ENCODE measurements around the gene SGCG.
"Not testable (repeated sequence)": the region's sequence is repeated elsewhere in the genome, so short reads cannot be mapped to it uniquely, and the experiment has no call there.

Gene SGCG, protein sequence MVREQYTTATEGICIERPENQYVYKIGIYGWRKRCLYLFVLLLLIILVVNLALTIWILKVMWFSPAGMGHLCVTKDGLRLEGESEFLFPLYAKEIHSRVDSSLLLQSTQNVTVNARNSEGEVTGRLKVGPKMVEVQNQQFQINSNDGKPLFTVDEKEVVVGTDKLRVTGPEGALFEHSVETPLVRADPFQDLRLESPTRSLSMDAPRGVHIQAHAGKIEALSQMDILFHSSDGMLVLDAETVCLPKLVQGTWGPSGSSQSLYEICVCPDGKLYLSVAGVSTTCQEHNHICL

DNA sequence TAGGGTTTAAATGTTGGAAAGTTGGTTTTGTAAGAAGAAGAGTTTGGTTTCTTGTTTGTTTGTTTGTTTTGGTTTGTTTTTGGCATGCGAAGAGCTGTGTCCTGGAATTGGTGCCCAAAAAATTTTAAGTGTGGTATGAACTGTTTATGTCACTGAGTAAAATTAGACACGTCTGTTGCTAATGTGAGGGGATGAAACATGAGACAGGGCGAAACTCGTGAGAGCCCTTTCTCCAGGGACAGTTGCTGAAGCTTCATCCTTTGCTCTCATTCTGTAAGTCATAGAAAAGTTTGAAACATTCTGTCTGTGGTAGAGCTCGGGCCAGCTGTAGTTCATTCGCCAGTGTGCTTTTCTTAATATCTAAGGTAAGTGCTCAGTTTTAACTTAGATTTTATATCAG, at the start of gene SGCG:
SGCG (plus strand) TSS at position 269 of the 400 bp plus-strand sequence. CDS start 22,716 bp downstream, outside the sequence.
- no peak for DNase-seq (ENCODE audit: low read depth in 2 of 2)

DNA sequence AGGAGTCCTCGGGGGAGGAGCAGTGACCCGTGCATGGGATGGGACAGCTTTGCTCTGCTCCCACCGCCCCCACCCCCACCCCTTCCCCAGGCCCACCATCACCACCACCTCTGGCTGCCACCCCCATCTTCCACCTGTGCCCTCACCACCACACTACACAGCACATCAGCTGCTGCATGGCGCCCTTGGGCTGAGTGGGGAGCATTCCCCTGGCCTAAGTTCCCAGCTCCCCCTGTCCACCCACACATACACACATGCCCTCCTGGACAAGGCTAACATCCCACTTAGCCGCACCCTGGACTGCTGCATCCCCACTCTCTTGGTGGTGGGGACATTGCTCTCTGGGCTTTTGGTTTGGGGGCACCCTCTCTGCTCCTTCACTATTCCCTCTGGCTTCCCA, 46.2 kb upstream of the SGCG start:
- DNase-seq (ENCODE audit: low read depth in 2 of 2), result no peak

DNA sequence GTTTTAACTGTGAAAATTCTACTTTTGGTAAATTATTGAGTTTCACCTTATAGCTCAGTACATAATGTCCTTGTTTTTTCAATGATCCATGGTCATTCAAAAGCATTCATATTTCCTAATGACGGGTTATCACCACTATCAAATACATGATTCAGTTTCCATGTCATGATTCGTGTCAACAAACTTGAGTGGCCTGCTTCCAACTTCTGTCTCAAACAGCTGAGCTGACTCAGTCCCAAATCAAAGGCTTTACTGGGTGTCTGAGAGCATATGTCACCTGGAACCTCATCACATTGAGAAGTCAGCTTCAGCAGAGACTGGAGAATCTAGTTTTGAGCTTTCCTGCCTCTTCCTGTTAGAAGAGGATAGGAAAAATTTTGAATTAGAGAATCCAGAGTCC, 40.3 kb upstream of the SGCG start:
- no peak for DNase-seq (ENCODE audit: low read depth in 2 of 2)

DNA sequence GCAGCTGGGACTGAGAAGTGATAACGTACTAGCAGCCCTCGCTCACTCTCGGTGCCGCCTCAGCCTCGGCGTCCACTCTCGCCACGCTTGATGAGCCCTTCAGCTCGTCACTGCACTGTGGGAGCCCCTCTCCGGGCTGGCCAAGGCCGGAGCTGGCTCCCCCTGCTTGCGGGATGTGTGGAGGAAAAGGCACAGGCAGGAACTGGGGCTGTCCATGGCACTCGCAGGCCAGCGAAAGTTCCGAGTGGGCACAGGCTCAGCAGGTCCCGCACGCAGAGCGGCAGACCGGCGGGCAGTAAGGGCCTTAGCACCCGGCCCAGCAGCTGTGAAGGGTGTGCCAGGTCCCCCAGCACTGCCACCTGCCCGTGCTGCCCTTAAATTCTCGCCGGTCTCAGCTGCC, 38.8 kb upstream of the SGCG start:
- no peak for DNase-seq (ENCODE audit: low read depth in 2 of 2)

DNA sequence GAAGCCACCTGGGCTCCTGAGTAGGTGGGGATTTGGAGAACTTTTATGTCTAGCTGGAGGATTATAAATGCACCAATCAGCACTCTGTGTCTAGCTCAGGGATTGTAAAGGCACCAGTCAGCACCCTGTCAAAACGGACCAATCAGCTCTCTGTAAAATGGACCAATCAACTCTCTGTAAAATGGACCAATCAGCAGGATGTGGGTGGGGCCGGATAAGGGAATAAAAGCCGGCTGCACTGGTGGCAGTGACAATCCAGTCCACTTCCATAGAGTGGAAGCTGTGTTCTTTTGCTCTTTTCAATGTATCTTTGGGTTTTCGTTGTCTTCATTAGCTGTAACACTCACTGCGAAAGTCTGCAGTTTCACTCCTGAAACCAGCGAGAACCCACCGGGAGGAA, 38.2 kb upstream of the SGCG start:
- not testable (repeated sequence) for DNase-seq (ENCODE audit: low read depth in 2 of 2)

DNA sequence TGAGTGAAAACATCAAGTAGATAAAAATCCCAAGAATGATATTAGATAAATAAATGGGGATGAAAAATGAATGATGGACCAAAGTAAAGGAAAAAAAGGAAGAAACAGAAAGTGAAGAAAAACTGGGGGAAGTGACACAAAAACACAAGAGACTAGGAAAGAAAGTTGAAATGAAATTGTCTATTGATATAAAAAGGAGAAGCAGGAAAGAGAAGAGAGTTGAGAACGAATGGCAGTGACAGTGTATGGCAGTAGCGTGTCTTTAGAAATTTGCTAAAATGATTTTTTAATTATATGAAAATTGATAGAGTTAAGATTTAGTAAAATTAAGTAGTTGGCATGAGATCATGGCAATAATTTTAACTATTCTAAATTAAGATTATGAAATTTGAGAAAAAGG, 36.3 kb upstream of the SGCG start:
- no peak for DNase-seq (ENCODE audit: low read depth in 2 of 2)

DNA sequence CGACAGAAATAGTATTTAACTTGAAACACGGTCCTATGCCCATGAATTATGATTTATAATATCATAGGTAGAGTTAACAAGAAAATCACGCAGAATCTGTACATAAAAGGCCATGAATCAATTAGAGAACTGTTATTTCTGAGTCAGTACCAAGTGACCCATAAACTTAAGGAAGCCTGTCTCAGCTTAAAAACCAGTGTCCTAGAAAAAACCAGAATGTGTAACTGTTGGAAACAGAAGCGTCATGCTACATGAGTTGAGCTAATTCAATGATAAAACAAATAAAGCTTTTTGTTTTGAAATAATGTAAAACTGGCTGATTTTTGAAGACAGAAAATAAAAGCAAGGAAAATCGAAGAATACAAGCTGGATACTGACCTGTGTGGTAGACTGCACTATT, 34.8 kb upstream of the SGCG start:
- DNase-seq (ENCODE audit: low read depth in 2 of 2), result no peak

DNA sequence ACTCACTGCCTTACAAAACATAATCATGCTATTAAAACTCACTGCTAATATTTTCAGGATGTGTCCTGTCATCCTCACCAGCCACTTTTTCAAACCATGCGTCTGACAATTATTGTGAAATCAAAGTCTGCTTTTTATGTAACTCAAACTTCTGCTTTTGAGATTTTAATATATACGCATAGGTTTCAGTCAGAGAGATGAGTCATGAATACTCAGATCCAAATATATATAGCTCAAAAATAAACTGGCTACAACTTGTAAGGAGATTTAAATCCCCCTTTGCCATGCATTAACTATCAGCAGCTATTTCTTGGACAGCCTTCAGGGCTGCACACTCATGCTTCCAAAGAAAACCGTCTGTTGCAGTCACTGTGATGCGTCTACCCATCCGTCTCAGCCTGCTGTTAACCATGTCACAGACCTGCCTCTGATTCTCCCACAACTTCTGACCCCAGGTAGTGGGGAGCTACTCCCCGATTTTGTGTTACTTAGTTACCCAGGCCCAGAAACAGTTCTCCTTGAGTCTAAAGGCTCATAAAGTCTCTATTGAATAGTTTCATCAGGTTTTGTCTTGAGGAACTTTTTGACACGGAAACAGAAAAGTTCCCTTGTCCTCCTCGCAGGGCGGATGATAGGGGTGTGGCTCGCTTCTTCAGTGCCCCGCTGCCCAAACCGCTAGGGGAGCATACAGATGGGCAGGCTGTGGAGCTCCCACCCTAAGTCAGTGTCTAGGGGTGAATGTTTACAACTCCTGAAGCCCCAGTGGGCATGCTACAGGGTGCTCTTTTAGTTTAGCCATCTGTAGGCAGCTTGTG, 33.8 kb upstream of the SGCG start:
- DNase-seq (ENCODE audit: low read depth in 2 of 2), result no peak

DNA sequence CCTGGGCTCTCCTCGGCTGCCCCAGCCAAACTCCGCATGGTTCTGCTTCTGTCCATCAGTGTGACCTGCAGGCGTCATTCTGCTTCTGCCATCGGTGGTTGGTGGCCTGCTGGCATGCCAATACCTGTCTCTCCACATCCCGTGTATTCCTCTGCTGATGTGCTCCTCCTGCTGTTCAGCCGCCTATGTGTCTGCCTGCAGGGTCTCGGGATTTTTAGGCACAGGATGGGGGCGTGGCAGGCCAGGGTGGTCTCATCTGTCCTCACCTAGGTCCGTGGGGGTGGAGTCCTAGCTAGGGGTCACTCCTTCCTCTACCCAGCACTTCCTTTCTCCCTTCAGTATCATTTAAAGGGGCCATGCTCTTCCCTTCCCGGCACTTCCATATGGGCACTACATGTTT, 33.0 kb upstream of the SGCG start:
- DNase-seq (ENCODE audit: low read depth in 2 of 2), result no peak

DNA sequence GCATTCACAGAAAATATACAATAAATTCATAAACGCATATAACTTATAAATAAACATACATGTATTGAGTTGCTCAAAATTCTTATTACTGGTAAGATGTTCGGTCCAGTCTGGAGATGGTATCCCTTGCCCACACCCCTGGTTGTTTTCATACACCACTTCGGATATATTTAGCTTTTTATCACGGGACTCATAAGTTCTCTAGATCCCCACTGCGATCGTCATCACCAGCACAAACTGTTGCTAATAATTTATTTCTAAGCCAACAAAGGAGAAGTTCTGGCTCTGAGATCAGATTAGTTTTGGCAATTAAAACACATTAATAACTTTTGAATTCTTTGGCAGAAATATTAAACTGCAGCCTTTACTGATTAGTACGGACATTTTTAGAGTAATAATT, 23.0 kb upstream of the SGCG start:
- DNase-seq (ENCODE audit: low read depth in 2 of 2), result no peak

DNA sequence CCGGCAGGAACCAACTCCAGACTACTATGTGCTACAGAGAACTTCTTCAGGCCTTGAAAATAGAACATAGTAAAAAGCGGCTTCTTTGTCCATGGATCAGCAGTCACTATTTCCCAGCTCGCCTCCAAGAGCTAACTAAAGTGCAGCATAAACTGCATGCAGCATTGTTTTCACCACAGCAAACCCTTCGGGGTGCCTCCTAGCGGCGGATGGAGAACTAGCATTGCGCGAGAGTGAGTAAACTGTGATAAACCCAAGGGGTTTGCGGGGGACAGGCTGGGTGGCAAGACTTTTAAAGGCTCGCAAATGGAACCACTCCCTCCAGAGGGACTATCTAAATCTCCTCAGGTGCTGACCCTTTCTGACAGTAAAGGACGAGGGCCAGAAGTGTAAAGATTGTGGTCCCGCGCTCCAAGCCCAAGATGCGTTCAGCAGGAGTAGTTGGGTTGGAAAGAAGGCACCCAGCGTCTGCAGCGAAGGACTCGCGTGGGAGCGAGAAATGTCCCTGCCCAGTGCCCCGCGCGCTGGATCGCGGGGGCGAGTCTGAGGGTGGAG, 21.5 kb upstream of the SGCG start:
- DNase-seq (ENCODE audit: low read depth in 2 of 2), result peak; percentile 1 to 9

DNA sequence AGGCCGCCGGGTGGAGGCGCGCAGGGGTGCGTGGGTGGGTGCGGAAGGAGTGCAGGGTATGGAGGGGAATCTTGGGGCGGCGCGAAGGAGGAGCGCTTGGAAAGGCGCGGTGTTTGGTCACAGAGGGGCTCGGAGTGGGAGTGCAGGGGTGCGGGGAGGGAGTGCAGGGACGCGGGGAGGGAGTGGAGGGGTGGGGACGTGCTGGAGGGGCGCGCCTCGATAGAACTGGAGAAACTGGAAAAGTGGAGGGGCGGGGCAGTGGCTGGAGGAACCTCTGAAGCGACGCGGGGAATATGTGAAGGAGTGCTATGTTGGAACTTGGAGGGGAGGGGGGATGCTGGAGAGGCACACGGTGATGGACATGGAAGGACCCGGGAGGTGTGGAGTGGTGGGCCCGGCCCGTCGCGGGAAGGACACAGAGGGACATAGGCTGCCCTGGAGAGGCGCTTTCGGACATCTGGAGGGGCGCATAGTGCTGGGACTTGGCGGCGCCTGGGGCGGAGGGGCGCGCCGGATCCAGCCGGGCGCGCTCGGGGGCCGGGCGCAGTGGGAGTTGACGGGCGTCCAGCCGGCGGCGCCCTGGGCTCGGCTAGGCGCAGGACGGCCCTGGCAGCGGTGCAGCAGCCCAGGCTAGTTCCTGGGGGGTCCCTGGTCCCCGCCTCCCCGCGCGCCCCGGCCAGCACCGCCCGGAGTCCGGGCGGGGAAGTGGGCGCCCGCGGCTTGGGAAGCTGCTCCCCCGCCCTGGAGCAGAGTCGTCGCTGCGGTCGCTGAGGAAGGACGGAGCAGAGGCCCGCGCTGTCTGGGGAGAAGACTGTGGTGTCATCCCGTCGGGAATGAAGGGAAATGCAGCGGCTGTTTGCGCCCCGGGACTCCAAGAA, 20.8 kb upstream of the SGCG start:
- no peak for DNase-seq (ENCODE audit: low read depth in 2 of 2)

DNA sequence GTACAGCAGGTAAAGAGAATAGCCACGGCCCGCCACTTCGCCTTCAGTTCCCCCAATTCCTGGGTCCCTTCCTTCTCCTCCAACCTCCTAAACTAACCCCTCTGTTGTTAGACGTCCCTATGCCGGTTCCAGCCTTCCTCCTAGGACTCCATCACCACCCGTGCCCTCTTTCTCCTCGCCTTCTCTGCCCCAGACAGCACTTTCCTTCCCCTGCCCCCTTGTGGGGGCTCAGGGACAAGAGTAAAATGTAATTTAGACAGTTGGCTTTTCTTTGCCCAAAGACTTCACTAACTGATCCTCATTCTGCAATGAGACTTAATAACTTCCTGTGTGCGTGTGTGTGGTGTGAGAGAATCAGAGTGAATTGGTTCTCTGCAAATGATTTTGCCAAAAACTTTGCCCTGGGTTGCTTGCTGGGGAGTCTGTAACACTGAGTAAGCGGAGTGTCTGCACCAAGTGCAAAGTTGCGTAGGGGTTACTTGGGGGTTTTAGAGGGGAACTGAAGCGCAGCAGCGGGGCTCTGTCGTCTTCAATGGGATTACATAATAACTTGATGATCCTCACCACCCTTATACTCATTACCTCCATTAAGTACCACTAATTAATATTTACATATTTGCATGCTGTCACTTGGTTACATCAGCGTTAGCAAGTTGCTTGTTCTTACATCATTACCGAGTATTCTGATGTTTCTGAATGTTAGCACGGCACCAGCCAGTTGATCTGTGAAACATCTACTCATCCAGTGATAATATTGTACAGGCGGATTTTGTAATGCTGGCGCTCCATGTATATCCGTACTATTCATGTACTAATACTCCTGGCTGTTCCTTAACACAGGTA, 19.9 kb upstream of the SGCG start:
- DNase-seq (ENCODE audit: low read depth in 2 of 2), result no peak

DNA sequence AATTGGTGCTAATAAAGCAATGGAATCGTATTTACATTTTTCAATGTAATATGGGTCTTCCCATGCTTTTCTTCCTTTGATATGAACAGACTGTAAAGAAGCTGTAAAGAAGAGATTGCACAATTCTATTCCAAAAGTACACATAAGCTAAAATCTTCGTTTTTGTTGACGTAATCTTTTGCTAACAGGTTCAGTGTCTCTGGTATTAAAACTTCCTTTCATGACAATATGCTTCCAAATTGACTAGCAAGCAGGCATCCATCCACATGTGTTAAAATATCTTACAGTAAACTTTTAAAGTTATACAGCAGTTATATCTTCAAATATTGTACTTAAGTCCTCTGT, 19.3 kb upstream of the SGCG start:
- no peak for DNase-seq (ENCODE audit: low read depth in 2 of 2)

DNA sequence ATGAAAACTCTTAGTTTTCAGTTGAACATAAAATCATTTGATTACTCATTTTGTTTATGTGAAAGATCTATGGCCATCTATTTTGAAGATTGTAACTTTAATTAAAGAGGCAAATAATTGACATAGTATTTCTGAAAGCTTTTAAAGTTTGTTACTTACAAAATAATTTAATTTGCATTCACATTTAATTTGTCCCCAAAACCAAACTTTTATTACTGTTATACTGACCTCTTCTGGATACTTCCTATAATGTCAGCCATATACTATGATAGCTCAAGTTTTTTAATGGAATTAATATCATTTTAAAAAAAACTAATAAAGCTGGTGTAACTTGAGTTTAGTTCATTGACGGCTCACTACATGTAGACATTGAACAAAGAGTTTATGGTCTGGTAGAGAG, 4.9 kb upstream of the SGCG start:
- no peak for DNase-seq (ENCODE audit: low read depth in 2 of 2)

DNA sequence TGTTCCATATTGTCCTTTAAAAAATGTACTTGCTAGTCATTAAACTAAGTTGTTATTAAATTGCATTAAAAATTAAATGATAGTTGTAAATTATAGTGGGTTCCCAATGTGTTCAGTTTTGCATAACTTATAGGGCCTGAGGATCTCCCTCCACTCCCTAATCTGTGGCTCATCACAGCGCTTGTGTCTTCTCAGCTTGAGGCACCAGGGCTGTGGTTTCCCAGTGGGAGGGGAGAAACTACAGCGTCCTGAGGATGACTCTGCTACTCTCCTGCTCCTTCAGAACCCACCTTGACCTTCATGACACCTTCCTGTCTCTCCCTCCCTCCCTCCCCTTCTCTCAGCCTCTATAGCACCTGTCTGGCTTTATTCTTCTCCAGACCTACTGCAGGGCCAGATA, 1.4 kb downstream of the SGCG start:
- DNase-seq (ENCODE audit: low read depth in 2 of 2), result no peak

DNA sequence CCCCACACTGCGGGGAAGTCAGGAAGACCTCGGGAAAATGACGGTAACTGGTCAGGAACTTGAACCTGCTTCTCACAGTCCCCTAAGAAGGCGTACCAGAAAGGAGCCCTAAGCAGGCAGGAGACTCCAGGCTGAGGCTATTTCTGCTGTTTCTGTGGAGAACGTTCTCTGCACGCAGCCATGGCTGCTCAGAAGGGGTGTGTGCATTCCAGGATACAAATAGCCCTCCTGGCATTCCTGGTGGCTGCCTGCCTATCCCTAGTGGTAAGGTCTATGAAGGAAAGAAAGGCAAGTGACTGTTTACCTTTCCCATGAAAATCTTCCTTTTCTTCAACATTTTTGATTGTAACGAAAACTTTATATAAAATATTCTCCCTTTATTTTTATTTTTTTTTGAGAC, 2.5 kb downstream of the SGCG start:
- DNase-seq (ENCODE audit: low read depth in 2 of 2), result no peak

DNA sequence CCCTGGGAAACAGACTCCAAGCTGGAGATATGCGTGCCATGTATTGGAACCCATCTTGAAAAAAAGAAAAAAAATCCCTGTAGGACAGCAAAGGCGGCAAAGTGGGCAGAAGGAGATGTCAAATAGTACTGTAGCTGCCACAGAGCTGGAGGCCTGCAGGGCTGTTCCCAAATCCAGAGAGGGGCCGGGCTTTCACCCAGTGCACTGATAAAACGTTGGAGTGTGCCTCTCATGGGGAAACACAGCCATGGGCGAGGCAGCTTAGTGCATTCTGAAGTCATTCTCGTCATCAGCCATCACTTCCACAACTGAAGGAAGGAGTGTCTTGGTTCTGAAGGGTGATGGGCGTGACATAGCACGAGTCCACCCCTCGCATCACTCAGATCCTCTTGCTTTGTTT, 4.8 kb downstream of the SGCG start:
- DNase-seq (ENCODE audit: low read depth in 2 of 2), result no peak

DNA sequence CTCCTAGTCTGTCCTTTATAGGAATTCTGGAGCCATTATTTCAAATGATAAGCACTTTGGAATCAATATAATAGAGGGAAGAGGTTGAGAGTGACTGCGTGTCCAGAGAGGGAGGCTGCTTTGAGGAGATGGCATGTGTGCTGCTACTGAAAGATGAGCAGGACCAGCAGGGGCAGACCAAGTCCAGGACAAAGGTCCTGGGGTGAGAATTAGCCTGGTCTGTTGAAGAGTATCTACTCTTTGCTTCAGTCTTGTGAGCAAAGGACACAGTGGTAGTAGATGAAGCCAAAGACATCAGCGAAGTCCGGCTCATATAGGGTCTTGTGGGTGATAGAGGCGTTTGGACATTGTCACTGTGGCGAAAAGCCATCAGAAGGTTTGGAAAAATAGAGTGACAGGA, 21.1 kb downstream of the SGCG start:
- DNase-seq (ENCODE audit: low read depth in 2 of 2), result no peak

DNA sequence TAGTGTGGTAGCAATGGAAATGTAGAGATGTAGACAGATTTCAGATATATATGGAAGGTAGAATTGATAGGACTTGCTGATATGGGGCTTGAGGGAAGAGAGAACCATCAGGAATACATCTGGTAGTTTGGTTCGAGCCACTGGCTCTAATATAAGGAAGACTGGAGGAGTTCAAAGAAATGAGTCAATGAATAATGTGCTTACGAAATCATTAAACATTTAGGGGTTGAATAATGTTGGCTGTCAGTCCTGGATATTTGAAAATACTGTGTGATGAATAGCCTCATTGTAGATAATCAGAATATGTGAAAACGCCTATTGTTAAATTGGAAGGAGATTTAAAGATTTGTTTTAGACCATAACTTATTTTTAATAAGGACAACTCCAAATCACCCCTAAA, 21.6 kb downstream of the SGCG start:
- no peak for DNase-seq (ENCODE audit: low read depth in 2 of 2)

DNA sequence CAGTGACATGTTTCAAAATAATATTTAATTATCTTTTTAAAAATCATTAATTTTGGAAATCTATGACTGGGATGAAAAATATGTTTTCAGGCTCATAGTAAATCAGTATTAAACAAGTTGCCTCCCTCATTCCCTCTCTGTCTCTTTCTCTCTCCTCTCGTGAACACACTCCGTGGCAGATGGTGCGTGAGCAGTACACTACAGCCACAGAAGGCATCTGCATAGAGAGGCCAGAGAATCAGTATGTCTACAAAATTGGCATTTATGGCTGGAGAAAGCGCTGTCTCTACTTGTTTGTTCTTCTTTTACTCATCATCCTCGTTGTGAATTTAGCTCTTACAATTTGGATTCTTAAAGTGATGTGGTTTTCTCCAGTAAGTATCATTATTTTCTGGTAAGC, 22.7 kb downstream of the SGCG start:
- no peak for DNase-seq (ENCODE audit: low read depth in 2 of 2)

All from activated CD4-positive, alpha-beta T cell treated with anti-CD3 and anti-CD28 coated beads for 24 hours (primary cell).